Measurements from ENCODE around the gene CCM2.

- TF ChIP-seq CTCF (conservative IDR thresholded peaks at IDR 0.05; ENCODE audit: low read length), result no peak
- TF ChIP-seq EZH2phosphoT487 (IDR thresholded peaks at IDR 0.05; ENCODE audit: borderline replicate concordance, low read depth, low read length), result no peak
Measured at GRCh38 chr7:45001138-45001694, 1.2 kb downstream of the CCM2 start.
